Activated CD4-positive, alpha-beta T cell treated with anti-CD3 and anti-CD28 coated beads for 1 hour (primary cell): ENCODE data around the gene SHC4.

ENCODE experiments used
- DNase-seq: peaks from one replicate; pipeline ENCODE4 v3.0.0-alpha.2; 2020

The SHC4 gene

DNA sequence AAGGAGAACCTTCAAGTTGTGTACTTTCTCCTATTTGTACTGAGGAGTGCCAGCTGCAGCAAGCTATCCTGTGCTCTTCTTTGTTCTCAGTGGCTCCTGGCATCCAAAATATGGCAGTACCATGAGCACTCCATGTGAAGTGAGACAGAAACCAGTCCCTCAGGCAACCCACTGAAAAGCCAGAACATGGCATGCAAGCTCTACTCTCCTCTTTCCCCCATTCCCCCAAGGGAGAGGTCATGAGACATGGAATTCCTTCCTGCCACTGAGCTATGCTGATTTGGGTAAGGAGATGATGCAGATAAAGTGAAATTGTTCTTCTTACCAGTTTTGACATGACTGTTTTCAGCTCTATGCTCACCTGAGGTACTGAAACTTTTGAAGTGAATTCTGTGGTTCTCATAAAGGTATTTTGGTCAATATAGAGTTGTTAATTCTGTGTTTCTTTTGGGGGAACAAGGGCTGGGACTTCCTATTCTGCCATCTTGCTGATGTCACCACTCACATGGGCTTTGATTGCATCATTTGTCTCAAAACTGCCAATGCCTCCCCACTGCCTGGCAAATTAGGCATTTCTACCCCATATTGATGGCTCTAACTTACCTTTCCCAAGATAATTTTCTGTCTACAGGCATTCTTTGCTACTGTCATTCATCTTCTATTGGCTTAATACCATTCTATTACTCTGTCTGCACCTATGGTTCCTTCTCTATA is 130.0 kb downstream of the SHC4 start:
- no peak for DNase-seq

GRCh38 chr15:48832648-48833047 is 131.1 kb downstream of the SHC4 start:
- no peak for DNase-seq

- no peak for DNase-seq
Observed at GRCh38 chr15:48828906-48829305, 134.8 kb downstream of the SHC4 start.

GRCh38 chr15:48828471-48828870 is 135.2 kb downstream of the SHC4 start:
- DNase-seq = no peak

- DNase-seq = no peak
Observed at GRCh38 chr15:48825075-48825474, 138.6 kb downstream of the SHC4 start.

DNA sequence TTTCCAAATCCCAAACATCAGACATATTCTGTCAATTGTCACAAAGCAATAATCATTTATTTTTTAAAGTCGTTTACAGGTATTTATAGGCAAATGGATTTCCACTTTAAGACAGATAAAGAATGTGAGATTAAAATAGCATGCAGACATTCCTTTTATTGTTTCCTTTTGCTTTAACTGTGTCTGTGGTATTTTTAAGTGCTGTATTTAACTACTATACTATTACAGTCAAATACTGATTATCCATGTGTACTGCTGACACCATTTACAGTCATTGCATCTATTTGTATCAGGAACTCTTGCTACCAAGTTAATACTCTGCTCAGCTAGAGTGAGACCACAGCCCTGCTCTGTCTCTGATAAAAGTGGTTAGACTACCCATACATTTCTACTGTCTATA is 140.0 kb downstream of the SHC4 start:
- no peak for DNase-seq

GRCh38 chr15:48823237-48823636 is 140.5 kb downstream of the SHC4 start:
- DNase-seq = no peak

- no peak for DNase-seq
Observed at GRCh38 chr15:48814286-48814685, 149.4 kb downstream of the SHC4 start.

GRCh38 chr15:48811325-48811958 is 152.3 kb downstream of the SHC4 start:
- DNase-seq = no peak

GRCh38 chr15:48810414-48811324 is 153.1 kb downstream of the SHC4 start, which contains the start of gene CEP152:
CEP152 (minus strand) TSS chr15:48811069; CDS start chr15:48805649, 5,420 bp downstream.
- DNase-seq = peak; percentile 95

GRCh38 chr15:48806151-48806550 is 157.6 kb downstream of the SHC4 start:
- no peak for DNase-seq

- no peak for DNase-seq
Observed at GRCh38 chr15:48805591-48805990, 158.1 kb downstream of the SHC4 start.

DNA sequence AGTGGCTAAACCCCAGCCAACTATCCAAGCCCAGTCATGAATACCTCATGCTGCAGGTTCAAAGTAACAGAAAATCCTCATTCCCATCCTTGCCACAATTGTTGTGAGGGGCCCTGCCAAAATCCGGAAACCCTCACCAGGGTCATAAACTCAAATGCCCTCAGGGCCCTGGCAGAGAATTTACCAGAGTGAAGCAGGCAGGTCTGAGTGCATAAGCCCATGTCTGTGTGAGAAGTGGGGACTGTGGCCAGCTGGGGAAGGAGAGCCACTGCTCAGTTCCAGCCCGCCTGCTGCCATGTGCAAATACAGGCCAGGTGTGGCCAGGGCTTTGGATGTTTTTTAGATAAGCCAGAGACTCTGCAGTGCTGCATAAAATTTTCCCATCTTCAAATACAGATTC is 159.8 kb downstream of the SHC4 start:
- no peak for DNase-seq

- no peak for DNase-seq
Observed at GRCh38 chr15:48802867-48803266, 160.9 kb downstream of the SHC4 start.

DNA sequence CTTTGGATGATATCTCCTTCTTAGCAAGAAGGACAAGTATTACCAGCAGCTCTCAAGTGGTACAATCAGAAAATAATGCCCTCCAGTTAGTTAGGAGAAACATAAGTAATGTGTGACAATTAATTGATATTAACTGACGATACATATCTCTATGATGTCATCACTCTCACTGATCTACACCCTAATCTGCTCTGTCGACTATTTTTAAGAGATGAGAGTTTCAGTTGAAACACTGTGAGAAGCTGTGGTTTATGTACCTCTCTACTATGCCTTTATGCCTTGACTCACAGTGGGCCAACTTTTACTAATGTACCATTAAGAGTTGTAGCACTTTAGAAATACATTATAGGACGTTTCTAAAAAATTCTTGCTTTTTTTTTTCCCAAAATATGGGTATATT is 161.5 kb downstream of the SHC4 start:
- no peak for DNase-seq

DNA sequence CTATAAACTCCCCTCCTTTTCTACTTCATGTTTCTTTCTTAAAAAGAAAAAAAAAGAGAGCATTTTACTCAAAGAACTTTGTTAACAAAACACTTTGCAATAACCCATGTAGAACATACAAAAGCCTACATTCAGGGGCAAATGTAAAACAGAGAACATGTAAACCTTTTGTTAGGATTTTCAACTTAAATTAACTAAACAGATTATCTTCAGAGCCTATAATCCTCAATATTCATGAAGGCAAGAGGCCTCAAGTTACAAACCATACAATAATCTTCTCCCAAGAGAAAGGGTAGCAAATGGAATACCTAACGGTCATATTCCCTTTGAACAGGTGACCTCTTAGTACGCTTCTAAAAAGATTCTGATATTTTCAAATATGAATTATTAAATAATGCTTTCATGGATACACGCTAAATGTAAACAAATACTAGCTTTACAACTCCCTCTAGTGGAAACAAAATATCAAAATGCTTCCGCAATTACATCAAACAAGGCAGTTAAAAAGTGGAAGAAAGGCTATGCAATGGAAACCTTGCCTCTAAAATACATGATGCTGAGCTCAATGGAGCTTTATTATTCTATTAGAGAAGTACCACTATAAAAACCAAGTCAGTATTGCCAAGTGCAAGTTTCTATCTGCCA is 162.8 kb downstream of the SHC4 start:
- no peak for DNase-seq

GRCh38 chr15:48800245-48800644 is 163.5 kb downstream of the SHC4 start:
- DNase-seq = no peak

DNA sequence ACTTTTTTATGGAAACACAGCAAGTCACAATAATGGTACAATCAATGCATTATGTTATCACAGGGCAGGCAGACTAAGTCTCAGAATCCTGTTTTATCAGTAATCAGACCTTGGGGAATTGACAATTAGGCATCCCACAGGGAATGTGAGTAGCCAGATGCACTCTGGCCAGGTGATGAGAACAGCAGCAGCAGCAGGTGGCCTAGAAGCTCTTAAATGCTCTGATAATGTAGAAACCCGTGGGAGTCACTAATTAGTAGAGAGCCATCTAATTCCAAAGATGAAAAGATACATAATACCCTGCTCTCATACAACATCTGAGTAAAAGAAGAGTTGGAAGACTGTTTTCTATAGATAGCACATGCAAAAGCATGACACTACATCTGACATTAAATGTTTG is 165.4 kb downstream of the SHC4 start:
- no peak for DNase-seq

DNA sequence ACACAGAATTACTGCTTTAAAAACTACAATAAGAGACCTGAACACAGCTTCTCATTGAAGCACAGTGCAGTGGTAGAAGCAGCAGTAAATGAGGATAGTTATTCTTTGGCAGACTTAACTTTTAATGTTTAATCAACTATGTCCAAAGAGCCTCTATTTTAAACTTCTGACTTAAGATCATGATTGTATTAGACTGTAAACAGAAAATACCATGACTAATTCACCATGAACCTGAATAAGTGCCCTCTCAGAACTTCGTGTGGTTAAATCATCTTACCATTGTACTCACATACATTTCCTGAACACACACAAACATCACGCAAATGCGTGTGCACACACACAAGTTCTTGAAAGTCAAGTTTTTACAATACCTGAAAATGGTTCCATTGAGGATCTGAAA is 166.8 kb downstream of the SHC4 start:
- no peak for DNase-seq

DNA sequence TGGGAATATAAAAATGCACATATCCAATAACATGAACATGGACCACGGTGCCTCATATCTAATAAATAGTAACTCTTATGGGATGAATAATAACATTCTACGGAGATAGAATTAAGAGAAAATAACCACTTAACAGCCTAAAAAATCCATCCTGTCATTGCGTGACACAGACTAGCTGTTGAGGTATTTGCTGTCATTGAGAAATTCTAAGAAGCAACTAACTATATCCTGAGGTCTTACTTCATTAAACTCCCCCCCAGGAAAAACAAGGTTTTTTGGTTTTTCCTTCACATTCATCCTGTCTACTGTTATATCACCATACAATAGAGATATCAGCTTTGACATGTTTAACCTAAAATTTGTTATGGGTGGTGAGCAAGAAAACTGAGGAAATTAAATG is 167.2 kb downstream of the SHC4 start:
- no peak for DNase-seq

DNA sequence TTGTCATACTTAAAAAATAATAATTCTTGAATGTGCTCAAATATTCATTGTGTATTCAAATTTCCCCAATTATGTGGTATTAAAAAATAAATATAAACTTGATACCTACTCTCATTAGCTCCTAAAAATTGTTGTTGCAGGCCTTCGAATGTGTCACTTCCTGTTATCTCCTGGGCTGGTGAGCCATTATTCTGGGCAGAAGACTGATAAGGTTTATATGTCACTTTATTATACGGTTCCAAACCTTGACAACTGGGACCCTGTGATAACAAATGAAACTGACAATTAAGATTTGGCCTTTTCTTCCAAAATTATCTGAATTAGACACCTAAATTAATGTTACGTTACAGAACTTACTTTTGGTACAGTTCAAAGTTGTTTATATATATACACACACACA is 167.8 kb downstream of the SHC4 start:
- DNase-seq = no peak

- DNase-seq = no peak
Observed at GRCh38 chr15:48794697-48795134, 169.0 kb downstream of the SHC4 start.

- DNase-seq = no peak
Observed at GRCh38 chr15:48792408-48792807, 171.3 kb downstream of the SHC4 start.
